ENCODE data around the gene TEX52.
"Not testable (repeated sequence)": the region's sequence is repeated elsewhere in the genome, so short reads cannot be mapped to it uniquely, and the experiment has no call there.

Gene TEX52

GRCh38 chr12:2857021-2857431 lies at the start of gene TEX52:
Gene TEX52 (minus strand): TSS chr12:2857039. CDS start chr12:2857026, 13 bp downstream.
- no peak for DNase-seq (ENCODE audit: low spot score)

GRCh38 chr12:2904260-2904659 lies 47.4 kb upstream of the TEX52 start:
- no peak for DNase-seq (ENCODE audit: low spot score)

- DNase-seq (ENCODE audit: low spot score), result peak; percentile 91
Measured at GRCh38 chr12:2902272-2902880, 45.5 kb upstream of the TEX52 start.

- DNase-seq (ENCODE audit: low spot score), result no peak
Measured at GRCh38 chr12:2900642-2901041, 43.8 kb upstream of the TEX52 start.

- no peak for DNase-seq (ENCODE audit: low spot score)
Measured at GRCh38 chr12:2897418-2897817, 40.6 kb upstream of the TEX52 start.

DNA sequence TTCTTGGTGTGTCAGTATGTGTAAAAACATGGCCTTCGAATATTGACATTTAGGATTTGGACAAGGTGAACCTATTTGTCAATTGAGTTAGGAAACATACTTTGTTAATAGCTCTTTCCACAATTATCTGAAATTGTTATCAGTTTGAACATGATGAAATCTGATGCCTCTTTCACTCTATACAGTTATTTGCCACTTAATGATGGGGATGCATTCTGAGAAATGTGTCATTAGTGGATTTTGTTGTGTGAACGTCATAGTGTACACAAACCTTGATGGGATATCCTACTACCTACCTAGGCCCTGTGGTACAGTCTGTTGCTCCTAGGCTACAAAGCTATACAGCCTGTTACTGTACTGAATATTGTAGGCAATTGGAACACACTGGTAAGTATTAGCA lies 38.7 kb upstream of the TEX52 start:
- no peak for DNase-seq (ENCODE audit: low spot score)

DNA sequence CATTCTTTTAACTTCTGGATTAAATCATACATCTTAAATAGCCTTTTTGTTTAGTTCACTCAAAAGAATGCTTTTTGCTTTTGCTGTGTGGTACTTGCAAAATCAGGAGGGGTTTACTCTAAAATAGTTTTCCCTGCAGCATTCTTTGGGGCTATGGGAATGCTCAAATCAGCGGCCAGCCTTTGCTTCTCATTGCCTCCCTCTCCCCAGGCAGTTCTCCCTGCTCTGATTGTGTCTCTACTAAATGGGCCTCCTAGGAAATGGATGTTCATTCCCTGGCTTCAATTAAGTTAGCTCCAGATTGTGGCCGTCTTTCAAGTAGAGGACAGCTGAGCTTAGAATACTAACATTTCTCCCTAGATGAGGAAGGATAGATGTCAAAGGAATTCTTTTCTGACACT lies 38.2 kb upstream of the TEX52 start:
- no peak for DNase-seq (ENCODE audit: low spot score)

DNA sequence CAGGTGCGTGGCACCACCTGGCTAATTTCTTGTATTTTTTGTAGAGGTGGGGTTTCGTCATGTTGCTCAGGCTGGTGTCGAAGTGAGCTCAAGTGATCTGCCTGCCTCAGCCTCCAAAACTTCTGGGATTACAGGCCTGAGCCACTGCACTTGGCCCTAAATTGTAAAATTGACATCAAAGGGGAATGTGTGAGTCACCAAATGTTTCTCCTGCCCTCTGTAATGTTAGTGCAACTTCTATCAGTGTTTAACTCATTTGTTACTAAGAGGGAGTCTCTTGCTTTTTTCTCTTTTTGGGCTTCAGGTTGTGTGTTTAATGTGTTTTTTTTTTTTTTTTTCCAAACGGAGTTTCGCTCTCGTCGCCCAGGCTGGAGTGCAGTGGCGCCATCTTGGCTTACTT lies 36.2 kb upstream of the TEX52 start:
- no peak for DNase-seq (ENCODE audit: low spot score)

DNA sequence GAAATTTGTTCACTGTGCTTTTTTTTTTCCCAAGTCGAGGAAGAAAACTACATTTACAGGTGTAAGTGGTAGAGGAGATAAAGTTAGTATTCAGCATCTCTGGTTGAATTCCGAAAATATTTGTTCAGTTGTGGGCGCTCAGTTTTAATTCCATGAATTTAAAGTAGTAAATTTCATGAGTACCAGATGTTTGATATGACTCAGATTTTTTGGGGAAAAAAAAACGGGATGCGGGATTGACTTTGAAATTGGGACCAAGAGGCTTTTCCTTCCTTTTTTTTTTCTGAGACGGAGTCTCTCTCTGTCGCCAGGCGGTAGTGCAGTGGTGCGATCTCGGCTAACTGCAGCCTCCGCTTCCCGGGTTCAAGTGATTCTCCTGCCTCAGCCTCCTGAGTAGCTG lies 35.4 kb upstream of the TEX52 start:
- DNase-seq (ENCODE audit: low spot score), result no peak

GRCh38 chr12:2891240-2892053 lies 34.6 kb upstream of the TEX52 start:
- no peak for DNase-seq (ENCODE audit: low spot score)

GRCh38 chr12:2890388-2891239 lies 33.8 kb upstream of the TEX52 start, which contains the start of gene TULP3:
Gene TULP3 (plus strand): TSS chr12:2890891. CDS start chr12:2890948, 57 bp downstream.
- peak; percentile 98 for DNase-seq (ENCODE audit: low spot score)

- no peak for DNase-seq (ENCODE audit: low spot score)
Measured at GRCh38 chr12:2890001-2890387, 33.2 kb upstream of the TEX52 start.

DNA sequence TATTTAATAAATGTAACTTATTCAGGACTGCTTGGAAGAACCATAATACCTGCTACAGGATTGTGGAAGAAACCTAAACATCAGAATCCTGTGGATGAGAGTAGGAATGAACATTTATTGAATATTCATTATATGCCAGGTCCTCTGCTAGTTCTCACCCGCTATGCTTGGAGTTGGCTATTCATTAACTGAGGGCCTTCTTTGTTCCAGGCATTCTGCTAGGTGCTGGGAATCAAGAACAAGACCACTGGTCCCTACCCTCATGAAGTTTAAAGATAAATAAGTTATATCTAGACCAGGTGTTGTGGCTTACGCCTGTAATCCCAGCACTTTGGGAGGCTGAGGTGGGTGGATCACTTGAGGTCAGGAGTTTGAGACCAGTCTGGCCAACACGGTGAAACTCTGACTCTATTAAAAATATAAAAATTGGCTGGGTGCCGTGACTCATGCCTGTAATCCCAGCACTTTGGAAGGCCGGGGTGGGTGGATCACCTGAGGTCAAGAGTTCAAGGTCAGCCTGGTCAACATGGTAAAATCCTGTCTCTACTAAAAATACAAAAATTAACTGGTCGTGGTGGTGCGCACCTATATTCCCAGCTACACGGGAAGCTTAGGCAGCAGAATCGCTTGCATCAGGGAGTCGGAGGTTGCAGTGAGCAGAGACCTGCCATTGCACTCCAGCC lies 30.1 kb upstream of the TEX52 start:
- no peak for DNase-seq (ENCODE audit: low spot score)

DNA sequence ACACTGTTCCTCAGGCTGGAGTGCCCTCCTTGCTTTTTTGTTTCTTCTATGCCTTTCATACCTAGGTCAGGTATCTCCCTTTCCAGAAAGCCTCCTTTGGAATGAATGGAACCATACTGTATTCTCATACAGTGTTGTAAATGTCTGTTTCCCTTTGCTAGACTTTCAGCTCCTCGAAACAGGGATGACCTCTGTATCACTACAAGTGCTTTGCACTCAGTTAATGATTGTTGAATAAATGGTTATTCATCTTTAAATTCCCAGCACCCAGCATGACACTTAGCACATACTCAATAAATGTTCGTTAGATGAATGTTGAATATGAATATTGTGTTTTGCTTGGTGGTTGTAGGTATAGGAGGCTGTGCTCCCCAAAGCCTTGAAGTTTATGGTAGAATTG lies 28.0 kb upstream of the TEX52 start:
- DNase-seq (ENCODE audit: low spot score), result no peak

GRCh38 chr12:2879853-2880252 lies 23.0 kb upstream of the TEX52 start:
- DNase-seq (ENCODE audit: low spot score), result no peak

DNA sequence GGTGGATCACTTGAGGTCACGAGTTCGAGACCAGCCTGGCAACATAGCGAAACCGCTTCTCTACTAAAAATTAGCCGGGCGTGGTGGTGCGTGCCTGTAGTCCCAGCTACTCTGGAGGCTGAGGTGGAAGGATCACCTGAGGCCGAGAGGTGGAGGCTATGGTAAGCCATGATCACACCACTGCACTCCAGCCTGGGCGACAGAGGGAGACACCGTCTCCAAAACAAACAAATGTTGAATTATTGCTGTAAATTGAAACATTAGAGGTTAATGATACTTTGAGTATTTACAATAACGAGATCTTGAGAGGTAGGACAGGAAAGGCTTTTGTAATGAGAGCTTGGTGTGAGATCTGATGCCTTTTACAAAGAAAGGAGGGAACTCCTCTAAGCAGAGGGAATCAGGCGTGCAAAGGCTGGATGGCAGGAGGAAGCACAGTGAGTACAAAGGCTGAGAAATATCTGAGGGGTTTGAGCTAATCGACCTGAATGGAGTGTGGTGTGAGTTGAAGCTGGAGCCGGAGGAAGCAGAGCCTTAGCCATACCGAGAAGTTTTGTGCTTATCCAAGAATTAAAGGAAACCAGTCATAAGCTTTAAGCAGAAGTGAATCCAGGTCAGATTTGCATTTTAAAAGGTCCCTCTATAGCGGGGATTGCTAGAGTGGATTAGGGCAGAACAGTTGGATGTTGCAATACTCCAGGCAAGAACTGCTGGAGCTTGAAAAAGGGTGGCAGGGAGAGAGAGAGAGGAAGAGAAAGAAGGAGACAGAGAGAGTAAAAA lies 21.3 kb upstream of the TEX52 start:
- DNase-seq (ENCODE audit: low spot score), result peak; percentile 55

DNA sequence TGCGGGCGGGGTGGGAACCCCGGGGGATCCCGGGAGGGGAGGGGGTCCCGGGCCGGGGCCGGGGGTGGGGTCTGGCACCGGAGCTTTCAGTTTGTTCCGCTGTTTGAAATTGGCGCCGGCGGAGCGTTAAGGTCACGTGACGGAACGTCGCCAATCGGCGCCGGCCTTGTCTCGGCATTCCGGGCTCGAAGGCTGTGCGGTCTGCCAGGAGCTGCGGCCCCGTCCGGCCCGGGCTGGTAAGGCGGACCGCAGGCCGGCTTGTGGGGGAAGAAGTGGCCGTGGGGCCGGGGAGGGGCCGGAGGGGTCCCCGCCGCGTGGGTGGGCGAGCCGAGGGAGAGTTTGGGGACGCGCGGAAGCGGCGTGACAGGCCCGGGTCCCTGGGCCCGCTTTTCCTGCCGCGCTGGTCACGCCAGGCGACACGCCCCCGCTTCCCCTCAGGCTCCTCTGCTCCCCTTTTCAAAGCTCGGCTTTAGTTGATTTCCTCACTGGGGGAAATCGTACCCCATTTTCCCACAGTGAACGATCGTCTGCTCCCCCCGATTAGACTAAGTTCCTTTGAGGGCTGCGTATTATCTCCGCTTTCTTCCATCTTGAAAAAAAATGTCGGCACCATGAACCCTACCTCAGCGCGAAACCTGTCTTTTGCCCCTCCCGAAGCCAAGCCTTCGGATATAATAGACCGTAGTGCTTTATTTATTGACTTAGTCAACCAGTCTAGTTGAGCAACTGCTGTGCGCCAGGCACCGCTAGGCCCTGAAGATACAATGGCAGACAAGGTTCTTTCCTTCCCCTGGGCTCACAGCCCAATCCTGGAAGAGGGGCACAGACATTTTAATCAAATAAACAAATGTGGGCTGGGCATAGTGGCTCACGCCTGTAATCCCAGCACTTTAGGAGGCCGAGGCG lies 20.5 kb upstream of the TEX52 start, which contains the start of the genes FOXM1 and RHNO1:
TSS of gene FOXM1 (minus strand) at position 128 of the 906 bp plus-strand sequence. CDS start 2,696 bp downstream, outside the sequence.
TSS of gene RHNO1 (plus strand) at position 177 of the 906 bp plus-strand sequence. CDS start 8,144 bp downstream, outside the sequence.
- DNase-seq (ENCODE audit: low spot score), result peak; percentile 86

- DNase-seq (ENCODE audit: low spot score), result no peak
Measured at GRCh38 chr12:2876431-2877046, 19.7 kb upstream of the TEX52 start.

DNA sequence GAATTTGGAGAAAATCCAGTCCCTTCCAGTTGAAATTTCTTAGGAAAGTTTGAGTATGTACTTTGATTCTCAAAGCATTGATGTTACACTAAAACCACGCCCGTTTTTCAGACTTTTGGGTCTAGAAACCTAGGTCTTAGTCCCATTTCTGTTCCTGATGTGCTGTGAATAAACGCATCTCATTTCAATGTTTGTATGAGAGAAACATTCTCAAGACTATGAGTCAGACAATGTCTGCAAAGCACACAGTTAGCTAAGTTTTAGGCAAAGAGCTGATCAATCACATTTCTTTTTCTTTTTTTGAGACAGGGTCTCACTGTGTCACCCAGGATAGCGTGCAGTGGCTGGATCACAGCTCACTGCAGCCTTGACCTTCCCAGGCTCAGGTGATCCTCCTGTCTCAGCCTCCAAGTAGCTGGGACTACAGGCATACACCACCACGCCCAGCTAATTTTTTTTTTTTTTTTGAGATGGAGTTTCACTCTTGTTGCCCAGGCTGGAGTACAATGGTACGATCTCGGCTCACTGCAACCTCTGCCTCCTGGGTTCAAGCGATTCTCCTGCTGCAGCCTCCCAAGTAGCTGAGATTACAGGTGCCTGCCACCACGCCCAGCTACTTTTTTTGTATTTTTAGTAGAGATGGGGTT lies 12.3 kb upstream of the TEX52 start:
- not testable (repeated sequence) for DNase-seq (ENCODE audit: low spot score)
